ENCODE results near the gene USP48.
A peak's percentile ranks its signal among the peaks of the same experiment; 100 is the strongest.

DNA sequence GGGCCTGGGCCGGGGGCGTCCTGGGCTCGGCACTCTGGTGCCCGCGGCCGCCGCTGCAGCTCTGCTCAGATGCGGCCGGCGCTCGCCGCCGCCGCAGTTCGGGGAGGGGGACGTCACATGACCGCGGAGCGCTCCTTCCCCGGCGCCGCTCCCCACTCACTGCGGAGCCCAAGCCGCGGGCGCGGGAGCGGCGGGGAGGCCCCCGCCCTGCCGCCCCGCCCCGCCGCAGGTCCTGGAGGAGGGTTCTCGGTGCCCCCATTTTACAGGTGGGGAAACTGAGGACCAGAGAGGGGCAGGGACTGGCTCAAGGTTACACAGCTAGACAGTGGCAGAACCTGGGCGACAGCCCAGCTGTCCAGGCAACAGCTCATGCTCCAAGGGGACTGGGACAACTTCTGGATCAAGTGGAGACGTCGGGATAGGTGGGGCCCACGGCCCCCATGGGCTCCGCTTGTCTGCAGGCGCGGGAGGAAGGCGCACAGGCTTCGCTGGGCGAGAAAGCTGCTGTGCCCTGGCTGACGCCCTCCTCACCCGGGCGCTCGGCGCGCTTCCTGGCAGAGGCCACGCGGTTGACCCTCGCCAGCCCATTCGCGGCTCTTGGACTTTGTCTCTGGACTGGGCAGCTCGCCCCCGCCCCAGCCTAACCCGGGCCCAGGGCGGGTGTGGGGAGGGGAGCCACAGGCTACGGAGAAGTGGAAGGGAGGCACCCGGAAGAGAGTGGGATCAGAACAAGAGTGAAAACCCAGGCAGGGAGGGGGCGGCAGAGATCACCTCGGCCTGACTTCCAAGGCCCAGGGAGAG lies 113.5 kb downstream of the USP48 start, which contains the start of gene RAP1GAP:
- TF ChIP-seq, protein P1, sequence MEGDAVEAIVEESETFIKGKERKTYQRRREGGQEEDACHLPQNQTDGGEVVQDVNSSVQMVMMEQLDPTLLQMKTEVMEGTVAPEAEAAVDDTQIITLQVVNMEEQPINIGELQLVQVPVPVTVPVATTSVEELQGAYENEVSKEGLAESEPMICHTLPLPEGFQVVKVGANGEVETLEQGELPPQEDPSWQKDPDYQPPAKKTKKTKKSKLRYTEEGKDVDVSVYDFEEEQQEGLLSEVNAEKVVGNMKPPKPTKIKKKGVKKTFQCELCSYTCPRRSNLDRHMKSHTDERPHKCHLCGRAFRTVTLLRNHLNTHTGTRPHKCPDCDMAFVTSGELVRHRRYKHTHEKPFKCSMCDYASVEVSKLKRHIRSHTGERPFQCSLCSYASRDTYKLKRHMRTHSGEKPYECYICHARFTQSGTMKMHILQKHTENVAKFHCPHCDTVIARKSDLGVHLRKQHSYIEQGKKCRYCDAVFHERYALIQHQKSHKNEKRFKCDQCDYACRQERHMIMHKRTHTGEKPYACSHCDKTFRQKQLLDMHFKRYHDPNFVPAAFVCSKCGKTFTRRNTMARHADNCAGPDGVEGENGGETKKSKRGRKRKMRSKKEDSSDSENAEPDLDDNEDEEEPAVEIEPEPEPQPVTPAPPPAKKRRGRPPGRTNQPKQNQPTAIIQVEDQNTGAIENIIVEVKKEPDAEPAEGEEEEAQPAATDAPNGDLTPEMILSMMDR (IDR thresholded peaks at IDR 0.05), result peak in 2 of 4 experiments; percentile 12 to 24
- TF ChIP-seq POLR2A (IDR thresholded peaks at IDR 0.05), result no peak

Data from prostate gland (tissue), 2 donors.